LNCAP (cell line): ENCODE measurements around the gene MYLK2.

Experiments
- CTCF ChIP-seq: fragments of 450-650 bp; IDR thresholded peaks from 2 replicates; pipeline ENCODE4 v1.5.1; 2017; ENCODE audit warnings: mild to moderate bottlenecking

MYLK2 gene

GRCh38 chr20:31824554-31825313, 5.6 kb downstream of the MYLK2 start:
- no peak for TF ChIP-seq CTCF

- no peak for TF ChIP-seq CTCF
Observed at GRCh38 chr20:31826074-31826473, 6.9 kb downstream of the MYLK2 start.

GRCh38 chr20:31827059-31827458, 7.9 kb downstream of the MYLK2 start:
- TF ChIP-seq CTCF: no peak

GRCh38 chr20:31829731-31830130, 10.6 kb downstream of the MYLK2 start:
- TF ChIP-seq CTCF: no peak

- no peak for TF ChIP-seq CTCF
Observed at GRCh38 chr20:31830406-31830981, 11.3 kb downstream of the MYLK2 start.

- TF ChIP-seq CTCF: no peak
Observed at GRCh38 chr20:31831211-31831610, 12.1 kb downstream of the MYLK2 start.

- TF ChIP-seq CTCF: no peak
Observed at GRCh38 chr20:31831771-31832306, 12.7 kb downstream of the MYLK2 start.
